HEK293 (cell line): ENCODE results near the gene SCNN1G.

Experiments used
- CTCF ChIA-PET: fragments of 350-600 bp; formaldehyde crosslinking; extraction: SDS; loops from one replicate; lab custom pipeline; 2021; ENCODE audit warnings: antibody characterized with exemption; lab: Yijun Ruan, JAX
- POLR2A ChIA-PET: fragments of 300-600 bp; formaldehyde crosslinking; extraction: SDS; loops from one replicate; lab custom pipeline; 2020; ENCODE audit warnings: antibody characterized with exemption, inconsistent platforms; lab: Yijun Ruan, JAX
- H3K27ac ChIP-seq: fragments of 200-500 bp; sonication (Bioruptor generic); 2 replicates; pipeline ENCODE4 v1.5.1; 2014; ENCODE audit warnings: low read depth, low read length, control low read depth, inconsistent platforms; ENCODE audit errors: extremely low read depth
- H3K36me3 ChIP-seq, 2 experiments: fragments of 200-500 bp in 1 of 2; sonication (Bioruptor generic) in 1 of 2; 1 replicate in 1 of 2; 2 replicates in 1 of 2; pipeline ENCODE4 v1.5.1; 2014 to 2017; ENCODE audit warnings: inconsistent platforms in 2 of 2, low read length in 2 of 2; ENCODE audit not compliant: control insufficient read depth in 2 of 2, insufficient read depth in 1 of 2
- H3K4me1 ChIP-seq: fragments of 200-500 bp; sonication (Bioruptor generic); 2 replicates; pipeline ENCODE4 v1.5.1; 2014; ENCODE audit warnings: mild to moderate bottlenecking, low read length, inconsistent platforms; ENCODE audit not compliant: control insufficient read depth, insufficient read depth
- H3K4me3 ChIP-seq: 2 replicates; pipeline ENCODE4 v1.5.1; 2011; ENCODE audit warnings: low read depth, mild to moderate bottlenecking, control low read depth, low read length, moderate library complexity
- H3K9me3 ChIP-seq: fragments of 200-500 bp; sonication (Bioruptor generic); 2 replicates; pipeline ENCODE4 v1.5.1; 2014; ENCODE audit warnings: low read depth, low read length, inconsistent platforms; ENCODE audit not compliant: control insufficient read depth, insufficient read depth
- FEZF1 ChIP-seq: fragments of 450-650 bp; formaldehyde crosslinking; IDR thresholded peaks from 2 replicates; pipeline ENCODE4 v1.5.1; 2016; ENCODE audit warnings: missing biosample characterization, missing genetic modification characterization
- GFI1B ChIP-seq: fragments of 450-650 bp; formaldehyde crosslinking; IDR thresholded peaks from 2 replicates; pipeline ENCODE4 v1.5.1; 2016; ENCODE audit warnings: missing biosample characterization, missing genetic modification characterization
- PRDM4 ChIP-seq: fragments of 450-650 bp; formaldehyde crosslinking; IDR thresholded peaks from 2 replicates; pipeline ENCODE4 v1.5.1; 2017; ENCODE audit warnings: missing biosample characterization, missing genetic modification characterization
- REST ChIP-seq: fragments of 450-650 bp; formaldehyde crosslinking; IDR thresholded peaks from 2 replicates; pipeline ENCODE4 v1.5.1; 2016; ENCODE audit warnings: missing biosample characterization, missing genetic modification characterization
- SALL2 ChIP-seq: fragments of 450-650 bp; formaldehyde crosslinking; IDR thresholded peaks from 2 replicates; pipeline ENCODE4 v1.5.0; 2017; ENCODE audit warnings: missing biosample characterization, mild to moderate bottlenecking, missing genetic modification characterization, borderline replicate concordance
- TCF7L2 ChIP-seq: IDR thresholded peaks from 2 replicates; pipeline ENCODE4 v1.6.1; 2011; ENCODE audit warnings: low read depth, mild to moderate bottlenecking, inconsistent platforms, low read length, moderate library complexity, borderline replicate concordance
- ZBTB48 ChIP-seq: fragments of 450-650 bp; formaldehyde crosslinking; IDR thresholded peaks from 2 replicates; pipeline ENCODE4 v1.5.1; 2016; ENCODE audit warnings: missing biosample characterization, missing genetic modification characterization
- ZFP3 ChIP-seq: fragments of 450-650 bp; formaldehyde crosslinking; IDR thresholded peaks from 2 replicates; pipeline ENCODE4 v1.5.1; 2016; ENCODE audit warnings: low read depth, missing biosample characterization, missing genetic modification characterization
- ZNF169 ChIP-seq: fragments of 450-650 bp; formaldehyde crosslinking; IDR thresholded peaks from 2 replicates; pipeline ENCODE4 v1.5.1; 2016; ENCODE audit warnings: missing biosample characterization, missing genetic modification characterization
- ZNF292 ChIP-seq: fragments of 450-650 bp; formaldehyde crosslinking; IDR thresholded peaks from 2 replicates; pipeline ENCODE4 v1.5.1; 2016; ENCODE audit warnings: low read depth, missing biosample characterization, missing genetic modification characterization, borderline replicate concordance
- ZNF324 ChIP-seq: fragments of 450-650 bp; formaldehyde crosslinking; IDR thresholded peaks from 2 replicates; pipeline ENCODE4 v1.5.1; 2016; ENCODE audit warnings: missing biosample characterization, missing genetic modification characterization
- ZNF335 ChIP-seq: fragments of 450-650 bp; formaldehyde crosslinking; conservative IDR thresholded peaks from 2 replicates; pipeline ENCODE4 v1.5.1; 2016; ENCODE audit warnings: missing biosample characterization, missing genetic modification characterization
- ZNF350 ChIP-seq: fragments of 450-650 bp; formaldehyde crosslinking; IDR thresholded peaks from 2 replicates; pipeline ENCODE4 v1.5.0; 2017; ENCODE audit warnings: missing biosample characterization, mild to moderate bottlenecking, missing genetic modification characterization
- ZNF624 ChIP-seq: fragments of 450-650 bp; formaldehyde crosslinking; IDR thresholded peaks from 2 replicates; pipeline ENCODE4 v1.5.1; 2017; ENCODE audit warnings: missing biosample characterization, missing genetic modification characterization
- ZNF658 ChIP-seq: fragments of 450-650 bp; formaldehyde crosslinking; IDR thresholded peaks from 2 replicates; pipeline ENCODE4; 2016; ENCODE audit warnings: missing biosample characterization, missing genetic modification characterization
- ZNF692 ChIP-seq: fragments of 450-650 bp; formaldehyde crosslinking; IDR thresholded peaks from 2 replicates; pipeline ENCODE4 v1.5.1; 2016; ENCODE audit warnings: missing biosample characterization, missing genetic modification characterization
- TF ChIP-seq, protein P1 (sequence below): fragments of 450-650 bp; formaldehyde crosslinking; IDR thresholded peaks from 2 replicates; pipeline ENCODE4 v1.5.1; 2016; ENCODE audit warnings: missing biosample characterization, missing genetic modification characterization, borderline replicate concordance
- TF ChIP-seq, protein P2 (sequence below): fragments of 450-650 bp; formaldehyde crosslinking; IDR thresholded peaks from 2 replicates; pipeline ENCODE4 v1.5.1; 2017; ENCODE audit warnings: missing biosample characterization, missing genetic modification characterization

SCNN1G gene

GRCh38 chr16:23235176-23235575 lies 52.6 kb downstream of the SCNN1G start:
- CTCF ChIA-PET: no interaction called here
- Histone ChIP-seq H3K9me3 (no peaks in the 10 kb centered on the region), H3K4me3 (no peak overlapping the region), H3K36me3 (no peaks in the 10 kb centered on the region), H3K27ac (no peak overlapping the region), H3K4me1 (no peaks in the 10 kb centered on the region)
- POLR2A ChIA-PET: no interaction called here
- TF ChIP-seq ZNF624 (tag by site-specific recombination) (no peak), FEZF1 (no peak), ZNF658 (tag by site-specific recombination) (no peak), ZNF292 (tag by site-specific recombination) (no peak), ZNF350 (tag by site-specific recombination) (no peak), SALL2 (no peak), TCF7L2 (no peak), ZNF169 (tag by site-specific recombination) (no peak), ZNF335 (no peak), REST (tag by site-specific recombination) (no peak), ZBTB48 (tag by site-specific recombination) (no peak), ZNF692 (tag by site-specific recombination) (no peak), GFI1B (tag by site-specific recombination) (no peak), ZFP3 (tag by site-specific recombination) (no peak), PRDM4 (tag by site-specific recombination) (no peak), ZNF324 (tag by site-specific recombination) (no peak)
- TF ChIP-seq, protein P1, sequence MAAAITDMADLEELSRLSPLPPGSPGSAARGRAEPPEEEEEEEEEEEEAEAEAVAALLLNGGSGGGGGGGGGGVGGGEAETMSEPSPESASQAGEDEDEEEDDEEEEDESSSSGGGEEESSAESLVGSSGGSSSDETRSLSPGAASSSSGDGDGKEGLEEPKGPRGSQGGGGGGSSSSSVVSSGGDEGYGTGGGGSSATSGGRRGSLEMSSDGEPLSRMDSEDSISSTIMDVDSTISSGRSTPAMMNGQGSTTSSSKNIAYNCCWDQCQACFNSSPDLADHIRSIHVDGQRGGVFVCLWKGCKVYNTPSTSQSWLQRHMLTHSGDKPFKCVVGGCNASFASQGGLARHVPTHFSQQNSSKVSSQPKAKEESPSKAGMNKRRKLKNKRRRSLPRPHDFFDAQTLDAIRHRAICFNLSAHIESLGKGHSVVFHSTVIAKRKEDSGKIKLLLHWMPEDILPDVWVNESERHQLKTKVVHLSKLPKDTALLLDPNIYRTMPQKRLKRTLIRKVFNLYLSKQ (tag by site-specific recombination): no peak
- TF ChIP-seq, protein P2, sequence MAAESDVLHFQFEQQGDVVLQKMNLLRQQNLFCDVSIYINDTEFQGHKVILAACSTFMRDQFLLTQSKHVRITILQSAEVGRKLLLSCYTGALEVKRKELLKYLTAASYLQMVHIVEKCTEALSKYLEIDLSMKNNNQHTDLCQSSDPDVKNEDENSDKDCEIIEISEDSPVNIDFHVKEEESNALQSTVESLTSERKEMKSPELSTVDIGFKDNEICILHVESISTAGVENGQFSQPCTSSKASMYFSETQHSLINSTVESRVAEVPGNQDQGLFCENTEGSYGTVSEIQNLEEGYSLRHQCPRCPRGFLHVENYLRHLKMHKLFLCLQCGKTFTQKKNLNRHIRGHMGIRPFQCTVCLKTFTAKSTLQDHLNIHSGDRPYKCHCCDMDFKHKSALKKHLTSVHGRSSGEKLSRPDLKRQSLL: no peak
